Epidermal melanocyte (primary cell): ENCODE data around the gene RPA3.

Experiments
- DNase-seq: peaks from one replicate; pipeline ENCODE4 v3.0.0; 2011; ENCODE audit warnings: low spot score; ENCODE audit not compliant: insufficient read length

RPA3 gene

GRCh38 chr7:7732621-7733281 is 14.3 kb upstream of the RPA3 start:
- peak; percentile 21 for DNase-seq

- DNase-seq: no peak
Observed at GRCh38 chr7:7731732-7732131, 13.3 kb upstream of the RPA3 start.

- no peak for DNase-seq
Observed at GRCh38 chr7:7720750-7721621, 2.6 kb upstream of the RPA3 start.

- no peak for DNase-seq
Observed at GRCh38 chr7:7720193-7720592, 1.8 kb upstream of the RPA3 start.

GRCh38 chr7:7719236-7719635 is 829 bp upstream of the RPA3 start:
- no peak for DNase-seq

- DNase-seq: no peak
Observed at GRCh38 chr7:7713730-7714129, 4.7 kb downstream of the RPA3 start.

- no peak for DNase-seq
Observed at GRCh38 chr7:7710469-7710868, 7.9 kb downstream of the RPA3 start.

- DNase-seq: no peak
Observed at GRCh38 chr7:7709291-7709690, 9.1 kb downstream of the RPA3 start.

GRCh38 chr7:7707806-7708205 is 10.6 kb downstream of the RPA3 start:
- DNase-seq: no peak

- DNase-seq: no peak
Observed at GRCh38 chr7:7707246-7707645, 11.2 kb downstream of the RPA3 start.

- no peak for DNase-seq
Observed at GRCh38 chr7:7706556-7707172, 11.7 kb downstream of the RPA3 start.

- no peak for DNase-seq
Observed at GRCh38 chr7:7706101-7706511, 12.3 kb downstream of the RPA3 start.

- DNase-seq: no peak
Observed at GRCh38 chr7:7705318-7705717, 13.1 kb downstream of the RPA3 start.

GRCh38 chr7:7704867-7705266 is 13.5 kb downstream of the RPA3 start:
- no peak for DNase-seq

GRCh38 chr7:7703427-7703826 is 15.0 kb downstream of the RPA3 start:
- DNase-seq: no peak

GRCh38 chr7:7702826-7703225 is 15.6 kb downstream of the RPA3 start:
- DNase-seq: no peak

- no peak for DNase-seq
Observed at GRCh38 chr7:7701527-7701926, 16.9 kb downstream of the RPA3 start.

GRCh38 chr7:7699970-7700369 is 18.4 kb downstream of the RPA3 start:
- DNase-seq: no peak

GRCh38 chr7:7699380-7699779 is 19.0 kb downstream of the RPA3 start:
- DNase-seq: no peak

- no peak for DNase-seq
Observed at GRCh38 chr7:7698930-7699329, 19.5 kb downstream of the RPA3 start.

- no peak for DNase-seq
Observed at GRCh38 chr7:7696458-7697119, 21.8 kb downstream of the RPA3 start.
